ENCODE measurements around the gene GPR25.
"Not testable (repeated sequence)": the region's sequence is repeated elsewhere in the genome, so short reads cannot be mapped to it uniquely, and the experiment has no call there.

GPR25 gene

GRCh38 chr1:200895443-200895789 is 22.6 kb downstream of the GPR25 start:
- no peak for DNase-seq (ENCODE audit: low read depth)

DNA sequence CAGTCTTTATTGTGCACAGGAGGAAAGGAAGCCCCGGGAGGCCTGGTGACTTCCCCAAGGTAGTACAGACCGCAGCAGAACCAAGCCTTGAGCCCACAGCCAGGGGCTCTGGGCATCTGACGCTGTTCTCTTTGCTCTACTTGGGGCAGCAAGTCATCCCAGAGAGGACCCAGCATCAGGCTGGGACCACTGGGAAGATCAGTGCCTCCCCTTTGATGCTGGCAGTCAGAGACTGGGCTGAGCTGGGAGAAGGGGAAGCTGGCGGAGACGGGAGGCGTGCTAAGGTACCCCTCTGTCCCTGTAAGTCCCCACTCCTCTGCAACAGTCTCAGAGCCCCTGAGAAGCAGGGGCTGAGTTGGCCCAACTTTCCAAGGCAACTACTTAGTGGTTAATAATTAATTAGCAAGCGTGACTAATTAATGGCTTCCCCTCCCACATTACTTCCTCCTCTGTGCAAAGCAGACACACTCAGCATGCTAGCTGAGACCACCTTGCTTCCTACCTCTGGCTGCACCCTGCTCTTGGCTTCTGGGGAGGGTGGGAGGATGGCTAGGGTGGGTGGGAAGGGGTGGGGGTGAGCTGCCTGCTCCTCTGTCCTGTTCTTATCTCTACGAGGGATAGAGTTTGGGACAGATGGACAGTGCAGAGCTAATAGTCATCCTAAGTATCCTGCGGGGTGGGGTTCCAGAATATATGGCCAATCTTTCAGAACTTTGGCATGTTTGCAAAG is 23.2 kb downstream of the GPR25 start:
- DNase-seq (ENCODE audit: low read depth) = no peak

GRCh38 chr1:200896531-200897196 is 23.9 kb downstream of the GPR25 start:
- no peak for DNase-seq (ENCODE audit: low read depth)

DNA sequence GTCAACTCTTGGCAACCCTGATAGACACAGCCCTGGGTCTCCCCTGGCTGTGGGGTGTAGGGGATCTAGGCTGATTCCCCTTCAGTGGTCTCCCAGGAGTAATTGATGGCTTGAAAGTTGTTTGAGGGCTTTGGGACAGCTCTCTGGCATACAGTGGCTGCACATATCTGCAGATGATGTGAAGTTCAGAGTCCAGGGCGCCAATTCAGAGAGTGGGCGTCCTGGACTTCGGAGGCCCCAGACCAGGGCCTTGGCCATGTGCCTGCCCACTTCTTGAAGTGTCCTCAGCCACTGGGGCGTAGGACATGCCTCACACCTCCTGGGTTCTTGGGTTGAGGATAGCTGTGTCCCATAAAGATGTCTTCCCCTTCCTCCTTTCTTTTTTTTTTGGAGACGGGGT is 24.5 kb downstream of the GPR25 start:
- no peak for DNase-seq (ENCODE audit: low read depth)

DNA sequence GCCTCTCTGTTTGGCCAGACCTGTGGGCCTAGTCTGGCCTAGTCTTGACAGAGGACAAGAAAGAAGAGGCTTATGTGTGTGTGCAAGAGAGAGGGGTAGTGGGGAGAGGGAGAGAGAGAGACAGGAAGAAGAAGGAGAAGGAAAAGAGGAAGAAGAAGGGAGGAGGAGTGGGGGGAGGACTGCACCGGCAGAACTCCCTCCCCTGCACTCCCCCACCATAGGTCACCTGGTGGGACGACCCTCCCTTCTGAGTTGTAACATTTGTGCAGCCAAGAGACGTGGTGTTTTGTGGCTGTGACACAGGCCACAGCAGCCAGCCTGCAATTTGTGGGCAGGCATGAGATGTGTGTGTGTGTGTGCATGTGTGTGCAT is 26.2 kb downstream of the GPR25 start:
- DNase-seq (ENCODE audit: low read depth) = no peak

DNA sequence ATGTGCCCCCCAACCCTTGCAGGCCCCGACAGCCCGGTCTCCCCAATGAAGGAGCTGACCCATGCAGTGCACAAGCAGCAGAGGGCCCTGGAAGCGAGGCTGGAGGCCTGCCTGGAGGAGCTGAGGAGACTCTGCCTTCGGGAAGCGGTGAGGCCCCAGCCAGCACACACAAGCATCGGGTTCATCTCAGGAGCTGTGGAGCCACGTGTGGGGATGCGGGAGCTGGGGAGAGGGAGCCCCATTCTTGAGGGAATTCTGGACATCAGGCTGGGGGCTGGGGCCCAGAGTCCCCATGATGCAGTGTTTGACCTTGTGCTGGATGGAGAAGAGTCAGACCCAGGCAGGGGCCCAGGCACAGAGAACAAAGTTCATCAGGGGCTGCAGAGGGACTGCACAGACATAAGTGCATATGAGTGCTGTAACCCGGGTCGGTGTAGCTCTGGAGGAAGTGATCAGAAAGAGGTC is 26.7 kb downstream of the GPR25 start:
- DNase-seq (ENCODE audit: low read depth) = no peak

DNA sequence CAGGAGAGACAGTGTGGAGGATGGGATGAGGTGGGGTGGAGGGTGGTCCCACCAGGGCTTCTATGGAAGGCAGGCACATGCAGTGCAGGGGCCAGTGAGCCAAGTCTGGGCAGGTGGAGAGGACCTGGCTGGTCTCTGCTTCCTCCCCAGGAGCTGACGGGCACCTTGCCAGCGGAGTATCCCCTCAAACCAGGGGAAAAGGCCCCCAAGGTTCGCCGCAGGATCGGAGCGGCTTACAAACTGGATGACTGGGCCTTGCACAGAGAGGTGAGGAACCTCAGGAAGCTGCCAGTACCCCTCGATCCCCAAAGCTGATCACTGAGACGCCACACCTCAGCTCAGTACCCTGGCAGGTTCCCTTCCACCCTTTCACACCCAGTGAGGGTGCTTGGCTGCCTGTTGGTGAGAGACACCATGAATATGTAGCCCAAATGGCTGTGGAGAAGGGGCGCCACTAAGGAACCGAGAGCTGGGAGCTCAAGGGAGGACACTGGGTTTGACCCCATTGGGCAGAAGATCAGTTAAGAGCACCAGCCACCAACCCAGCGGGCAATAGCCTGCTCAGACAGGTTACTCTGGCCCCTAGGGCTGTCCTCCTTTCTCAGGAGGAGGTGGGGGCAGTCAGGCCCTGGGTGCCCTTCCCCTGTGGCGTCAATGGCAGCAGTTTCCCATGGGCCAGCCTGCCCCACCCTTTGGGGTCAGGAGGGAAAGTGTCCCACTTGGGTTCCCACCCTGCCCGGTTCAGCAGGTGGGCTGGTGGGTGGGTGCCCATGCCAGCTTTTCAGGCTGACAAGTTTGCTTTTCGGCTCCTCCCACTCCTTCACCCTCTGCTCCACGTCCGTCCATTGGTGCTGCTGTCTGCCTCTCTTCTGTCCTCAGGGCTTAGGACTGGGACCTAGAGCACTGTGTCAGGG is 27.4 kb downstream of the GPR25 start:
- DNase-seq (ENCODE audit: low read depth) = no peak

GRCh38 chr1:200900877-200901276 is 28.1 kb downstream of the GPR25 start:
- no peak for DNase-seq (ENCODE audit: low read depth)

DNA sequence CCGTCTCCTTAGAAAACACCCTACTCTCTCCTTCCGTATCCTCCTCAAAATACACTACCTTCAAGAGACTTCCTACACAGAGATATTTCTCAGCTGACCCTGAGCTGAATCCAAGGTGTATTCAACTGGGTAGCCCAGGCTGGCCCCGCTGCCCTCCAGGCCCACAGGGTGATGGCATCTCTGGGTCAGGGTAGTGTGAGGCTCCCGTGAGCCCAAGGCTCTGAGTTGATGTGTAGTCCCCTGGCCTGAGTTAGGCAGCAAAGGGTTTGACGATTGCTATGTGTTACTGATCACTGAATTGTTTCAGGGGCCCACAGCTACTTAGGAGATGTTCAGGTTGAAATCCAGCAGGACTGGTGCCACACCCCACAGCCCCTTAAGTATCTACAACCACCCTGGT is 28.6 kb downstream of the GPR25 start:
- DNase-seq (ENCODE audit: low read depth) = no peak

DNA sequence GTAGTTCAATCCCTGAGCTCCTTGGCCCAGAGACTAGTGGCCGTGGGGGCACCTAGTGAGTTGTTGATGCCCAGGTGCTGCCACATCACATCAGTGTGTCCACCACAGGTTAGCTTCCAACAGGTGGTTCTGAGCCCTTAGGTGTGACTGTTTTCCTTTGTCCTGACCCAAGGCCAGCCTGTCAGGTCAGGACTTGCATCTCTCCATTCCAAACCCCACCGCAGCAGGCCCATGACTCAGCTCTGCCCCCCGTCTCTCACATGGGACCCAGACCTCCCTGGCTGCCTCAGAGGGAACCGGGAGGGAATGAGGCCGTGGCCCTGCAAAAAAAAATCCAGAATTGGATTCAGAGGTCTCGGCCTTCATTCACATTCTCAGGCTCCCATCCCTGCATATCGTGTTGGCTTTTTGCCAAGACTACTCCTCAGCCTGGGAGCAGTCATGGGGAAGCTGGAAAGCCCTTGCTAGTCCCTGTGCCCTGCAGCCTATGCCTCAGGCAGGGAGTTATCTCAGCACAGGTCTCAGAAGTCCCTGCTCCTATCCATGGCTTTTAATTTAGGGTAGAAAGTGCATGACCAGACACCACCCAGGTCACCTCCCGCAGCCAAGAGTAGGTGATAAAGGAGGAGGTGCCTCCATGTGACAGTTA is 29.1 kb downstream of the GPR25 start:
- no peak for DNase-seq (ENCODE audit: low read depth)

- DNase-seq (ENCODE audit: low read depth) = no peak
These were observed 31.0 kb downstream of the GPR25 start for GRCh38 chr1:200903793-200904192.

- DNase-seq (ENCODE audit: low read depth) = no peak
These were observed 32.0 kb downstream of the GPR25 start for GRCh38 chr1:200904772-200905171.

GRCh38 chr1:200905411-200906052 is 32.8 kb downstream of the GPR25 start:
- peak; percentile 12 for DNase-seq (ENCODE audit: low read depth)

DNA sequence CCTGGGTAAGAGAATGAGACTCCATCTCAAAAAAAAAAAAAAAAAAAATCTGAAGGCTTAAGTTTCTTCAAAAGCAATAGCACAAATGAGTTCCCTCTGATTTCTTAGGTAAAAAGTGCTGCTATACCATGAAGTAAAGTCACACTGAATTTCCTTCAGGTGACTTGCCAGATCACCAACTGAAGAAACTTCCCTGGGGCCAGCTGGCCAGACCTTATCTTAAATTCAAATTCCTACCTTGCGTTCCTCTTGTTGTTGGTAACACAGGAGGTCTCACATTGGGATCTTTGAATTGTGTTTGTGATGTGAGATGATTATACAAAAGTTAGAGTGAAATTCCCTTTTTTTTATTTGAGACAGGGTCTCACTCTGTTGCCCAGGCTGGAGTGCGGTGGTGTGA is 33.7 kb downstream of the GPR25 start:
- no peak for DNase-seq (ENCODE audit: low read depth)

DNA sequence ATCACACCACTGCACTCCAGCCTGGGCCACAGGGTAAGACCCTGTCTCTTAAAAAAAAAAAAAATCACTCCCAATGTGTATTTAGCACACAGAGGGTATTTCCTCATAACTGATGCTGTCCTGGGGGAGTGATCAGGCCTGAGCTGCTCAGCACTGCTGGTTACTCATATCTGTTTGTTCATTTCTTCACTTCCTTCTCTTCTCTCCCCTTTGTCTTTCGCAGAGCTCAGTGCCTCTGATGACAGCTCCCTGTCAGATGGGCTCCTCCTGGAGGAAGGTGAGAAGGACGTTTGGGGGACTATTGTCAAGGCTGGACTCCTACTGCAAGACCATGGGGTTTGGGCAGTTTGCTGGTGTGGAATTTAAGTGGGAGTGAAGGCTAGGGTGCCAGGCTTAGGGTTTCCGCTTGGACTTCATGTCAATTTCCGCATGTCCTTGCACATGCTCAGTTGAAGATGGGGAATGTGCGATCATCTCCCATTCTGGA is 34.9 kb downstream of the GPR25 start:
- DNase-seq (ENCODE audit: low read depth) = no peak

DNA sequence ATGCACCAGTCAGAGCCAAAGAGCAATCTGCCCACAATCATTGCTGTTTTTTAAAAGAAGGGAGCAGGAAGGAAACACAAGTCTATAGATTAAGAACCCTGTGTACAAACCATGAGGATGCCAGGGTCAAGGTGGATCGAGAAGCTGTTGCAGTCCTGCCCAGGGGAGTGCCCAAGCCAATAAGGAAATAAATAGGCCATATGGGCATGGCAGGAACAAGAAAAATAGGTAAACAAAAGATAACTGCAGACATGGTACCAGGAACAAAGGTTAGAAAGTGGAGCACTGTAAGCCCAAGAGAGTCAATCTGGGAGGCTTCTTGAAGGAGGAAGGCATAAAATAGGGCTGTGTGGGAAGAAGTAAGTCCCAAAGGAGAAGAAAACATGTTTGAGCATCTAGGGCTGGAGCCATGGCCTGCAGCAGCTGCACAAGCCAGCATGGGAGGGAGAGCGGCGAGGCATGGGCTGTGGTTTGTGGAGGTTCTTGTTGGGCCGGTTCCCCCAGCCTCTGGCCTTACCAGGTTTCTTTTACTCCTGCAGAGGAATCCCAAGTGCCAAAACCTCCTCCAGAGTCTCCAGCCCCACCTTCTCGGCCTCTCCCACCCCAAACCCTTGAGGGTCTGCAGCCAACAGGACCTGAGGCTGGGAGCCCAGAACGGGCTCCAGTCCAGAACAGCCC is 35.5 kb downstream of the GPR25 start:
- DNase-seq (ENCODE audit: low read depth) = no peak

DNA sequence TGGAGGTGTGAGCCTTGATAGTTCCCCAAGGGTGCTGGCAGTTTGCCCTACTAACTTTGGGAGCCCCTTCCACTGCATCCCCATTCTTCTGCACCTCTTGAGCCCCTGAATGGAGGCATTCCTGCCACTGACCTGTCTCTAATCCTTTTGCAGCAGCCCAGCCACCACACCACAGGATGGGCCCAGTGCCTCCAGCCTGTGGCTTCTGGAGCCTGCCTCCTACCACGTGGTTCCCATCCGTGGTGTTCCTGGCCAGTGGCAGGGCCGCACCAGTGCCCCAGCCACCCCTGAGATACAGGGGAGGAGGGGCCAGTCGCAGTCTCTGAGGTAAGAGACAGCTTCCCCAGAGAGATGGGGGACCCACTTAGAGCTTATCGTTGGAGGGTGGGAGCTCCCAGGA is 36.3 kb downstream of the GPR25 start:
- DNase-seq (ENCODE audit: low read depth) = no peak

DNA sequence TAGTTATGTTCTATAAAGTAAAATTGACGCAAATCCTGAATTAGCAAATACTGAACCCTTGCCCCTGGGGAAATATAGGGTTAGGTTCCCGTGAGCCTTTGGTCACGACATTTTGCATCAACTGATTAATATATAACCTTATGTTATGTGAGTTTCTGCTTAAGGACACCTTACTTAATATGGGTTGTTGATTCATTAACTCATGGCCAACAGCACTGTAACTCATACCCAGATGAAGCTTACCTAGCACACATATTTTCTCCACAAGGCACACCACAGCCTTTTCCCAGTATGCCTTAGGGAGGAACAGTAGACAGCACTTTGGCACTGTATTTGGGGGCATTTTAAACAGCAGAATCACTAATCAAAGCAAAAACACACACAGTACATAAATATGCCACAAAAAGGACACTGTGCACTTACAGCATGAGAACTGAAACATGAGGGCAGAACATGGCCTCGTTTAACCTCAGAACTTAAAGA is 37.0 kb downstream of the GPR25 start:
- no peak for DNase-seq (ENCODE audit: low read depth)

GRCh38 chr1:200911361-200911760 is 38.6 kb downstream of the GPR25 start:
- no peak for DNase-seq (ENCODE audit: low read depth)

DNA sequence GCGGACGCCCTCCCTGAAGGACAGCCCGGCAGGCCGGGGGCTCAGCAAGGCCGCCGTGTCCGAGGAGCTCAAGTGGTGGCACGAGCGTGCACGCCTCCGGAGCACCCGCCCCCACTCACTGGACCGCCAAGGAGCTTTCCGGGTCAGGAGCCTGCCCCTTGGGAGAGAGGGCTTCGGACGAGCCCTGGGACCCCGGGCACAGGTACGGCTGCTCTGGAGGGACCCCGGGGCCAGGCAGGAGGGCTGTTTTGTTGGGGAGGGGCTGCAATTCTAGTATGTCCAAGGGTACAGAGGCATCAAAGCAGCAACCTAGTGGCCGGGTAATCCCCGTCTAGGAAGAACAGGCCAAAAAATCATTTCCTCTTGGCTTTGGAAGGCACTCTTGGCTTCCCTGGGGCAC is 39.2 kb downstream of the GPR25 start:
- DNase-seq (ENCODE audit: low read depth) = not testable (repeated sequence)
